Chondrocyte (in vitro differentiated cells): ENCODE data around the gene KCNH5. TPM values are rescaled to one million over a fixed set of nuclear protein-coding genes. Genes with fewer than 3 reads are reported as not detected.

ENCODE experiments used
- DNase-seq: peaks from one replicate; pipeline ENCODE4 v3.0.0; 2021; ENCODE audit warnings: mixed read lengths, low spot score
- H3K27ac Mint-ChIP-seq: one replicate; pipeline ENCODE4 v1.8.0; 2021; ENCODE audit warnings: mild to moderate bottlenecking, moderate library complexity, mixed read lengths; ENCODE audit not compliant: unreplicated experiment
- H3K27me3 Mint-ChIP-seq: 2 replicates; pipeline ENCODE4 v1.8.0; 2021; ENCODE audit warnings: low read depth, mixed read lengths
- H3K36me3 Mint-ChIP-seq: 2 replicates; pipeline ENCODE4 v1.8.0; 2021; ENCODE audit warnings: low read depth, mixed read lengths
- H3K4me1 Mint-ChIP-seq: 2 replicates; pipeline ENCODE4 v1.8.0; 2021; ENCODE audit warnings: low read depth, mild to moderate bottlenecking, mixed read lengths
- H3K4me3 Mint-ChIP-seq: one replicate; pipeline ENCODE4 v1.8.0; 2021; ENCODE audit warnings: mild to moderate bottlenecking, moderate library complexity, mixed read lengths; ENCODE audit not compliant: unreplicated experiment
- H3K9me3 Mint-ChIP-seq: 2 replicates; pipeline ENCODE4 v1.8.0; 2021; ENCODE audit warnings: low read depth, mixed read lengths
- total RNA-seq: library from RNA; stranded (reverse); gene quantifications from 3 replicates; pipeline ENCODE4 v1.2.1, GENCODE V29; 2021
- TF ChIP-seq, protein P1 (sequence below): fragments of 200-600 bp; sonication (generic); IDR thresholded peaks from 2 replicates; pipeline ENCODE4 v1.5.0; 2021; ENCODE audit warnings: antibody characterized with exemption, mild to moderate bottlenecking, moderate library complexity

Gene KCNH5
- total RNA-seq, 1 donor from 2014 or later, result not detected

GRCh38 chr14:62947301-62947700 is 98.0 kb downstream of the KCNH5 start:
- DNase-seq, result no peak
- Mint-ChIP-seq H3K27ac (no peak overlapping the region), H3K4me1 (no peaks in the 10 kb centered on the region), H3K9me3 (no peaks in the 10 kb centered on the region), H3K4me3 (no peak overlapping the region), H3K27me3 (peaks cover 2% of the 10 kb centered on the region), H3K36me3 (no peaks in the 10 kb centered on the region)
- TF ChIP-seq, protein P1, sequence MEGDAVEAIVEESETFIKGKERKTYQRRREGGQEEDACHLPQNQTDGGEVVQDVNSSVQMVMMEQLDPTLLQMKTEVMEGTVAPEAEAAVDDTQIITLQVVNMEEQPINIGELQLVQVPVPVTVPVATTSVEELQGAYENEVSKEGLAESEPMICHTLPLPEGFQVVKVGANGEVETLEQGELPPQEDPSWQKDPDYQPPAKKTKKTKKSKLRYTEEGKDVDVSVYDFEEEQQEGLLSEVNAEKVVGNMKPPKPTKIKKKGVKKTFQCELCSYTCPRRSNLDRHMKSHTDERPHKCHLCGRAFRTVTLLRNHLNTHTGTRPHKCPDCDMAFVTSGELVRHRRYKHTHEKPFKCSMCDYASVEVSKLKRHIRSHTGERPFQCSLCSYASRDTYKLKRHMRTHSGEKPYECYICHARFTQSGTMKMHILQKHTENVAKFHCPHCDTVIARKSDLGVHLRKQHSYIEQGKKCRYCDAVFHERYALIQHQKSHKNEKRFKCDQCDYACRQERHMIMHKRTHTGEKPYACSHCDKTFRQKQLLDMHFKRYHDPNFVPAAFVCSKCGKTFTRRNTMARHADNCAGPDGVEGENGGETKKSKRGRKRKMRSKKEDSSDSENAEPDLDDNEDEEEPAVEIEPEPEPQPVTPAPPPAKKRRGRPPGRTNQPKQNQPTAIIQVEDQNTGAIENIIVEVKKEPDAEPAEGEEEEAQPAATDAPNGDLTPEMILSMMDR, result no peak

GRCh38 chr14:62946221-62946620 is 99.0 kb downstream of the KCNH5 start:
- Mint-ChIP-seq H3K36me3 (no peaks in the 10 kb centered on the region), H3K9me3 (no peaks in the 10 kb centered on the region), H3K4me1 (no peaks in the 10 kb centered on the region), H3K27ac (no peak overlapping the region), H3K4me3 (no peak overlapping the region), H3K27me3 (peaks cover 2% of the 10 kb centered on the region)
- DNase-seq, result no peak
- TF ChIP-seq, protein P1, result no peak

- Mint-ChIP-seq H3K27ac (no peak overlapping the region), H3K27me3 (peaks cover 5% of the 10 kb centered on the region), H3K36me3 (no peaks in the 10 kb centered on the region), H3K4me1 (no peaks in the 10 kb centered on the region), H3K9me3 (peaks cover 3% of the 10 kb centered on the region), H3K4me3 (no peak overlapping the region)
- TF ChIP-seq, protein P1, result no peak
- no peak for DNase-seq
Measured at GRCh38 chr14:62943202-62943601, 102.1 kb downstream of the KCNH5 start.

- no peak overlapping the region for H3K4me3 Mint-ChIP-seq
- H3K36me3 Mint-ChIP-seq, result no peaks in the 10 kb centered on the region
- no peak for DNase-seq
Measured at GRCh38 chr14:62939970-62940369, 105.3 kb downstream of the KCNH5 start.

GRCh38 chr14:62938778-62939177 is 106.5 kb downstream of the KCNH5 start:
- Mint-ChIP-seq H3K27me3 (peaks cover 6% of the 10 kb centered on the region), H3K27ac (no peak overlapping the region), H3K4me1 (no peaks in the 10 kb centered on the region), H3K36me3 (no peaks in the 10 kb centered on the region), H3K9me3 (peaks cover 3% of the 10 kb centered on the region), H3K4me3 (no peak overlapping the region)
- DNase-seq, result no peak
- TF ChIP-seq, protein P1, result no peak

More at GRCh38 chr14:62939970-62940369, 105.3 kb downstream of the KCNH5 start:
- no peaks in the 10 kb centered on the region for H3K4me1 Mint-ChIP-seq
- peaks cover 3% of the 10 kb centered on the region for H3K27me3 Mint-ChIP-seq
- TF ChIP-seq, protein P1, result no peak
- peaks cover 3% of the 10 kb centered on the region for H3K9me3 Mint-ChIP-seq
- no peak overlapping the region for H3K27ac Mint-ChIP-seq
